Measurements from ENCODE around the gene NFE2L2.
"Not testable (repeated sequence)": the region's sequence is repeated elsewhere in the genome, so short reads cannot be mapped to it uniquely, and the experiment has no call there.

NFE2L2 gene

DNA sequence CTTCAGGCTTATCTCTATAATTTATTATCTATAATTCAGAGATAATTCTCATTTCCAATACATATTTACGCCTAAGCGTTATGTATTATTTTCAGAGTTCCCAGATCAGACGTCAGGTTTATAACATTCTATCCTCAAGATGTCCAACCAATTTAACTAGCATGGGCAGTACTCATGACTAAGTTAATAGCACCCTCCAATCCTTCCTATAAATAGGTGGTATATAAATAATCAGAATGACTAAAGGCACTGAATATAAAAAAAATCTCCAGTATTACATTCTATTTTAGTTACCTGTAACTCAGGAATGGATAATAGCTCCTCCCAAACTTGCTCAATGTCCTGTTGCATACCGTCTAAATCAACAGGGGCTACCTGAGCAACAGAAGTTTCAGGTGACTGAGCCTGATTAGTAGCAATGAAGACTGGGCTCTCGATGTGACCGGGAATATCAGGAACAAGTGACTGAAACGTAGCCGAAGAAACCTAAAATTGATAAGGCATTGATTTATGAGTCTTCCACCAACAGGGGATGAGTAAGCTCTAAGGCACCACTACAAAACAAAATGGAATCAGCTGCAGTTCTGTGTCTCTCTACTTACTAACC lies 32.3 kb downstream of the NFE2L2 start:
- no peak for DNase-seq

DNA sequence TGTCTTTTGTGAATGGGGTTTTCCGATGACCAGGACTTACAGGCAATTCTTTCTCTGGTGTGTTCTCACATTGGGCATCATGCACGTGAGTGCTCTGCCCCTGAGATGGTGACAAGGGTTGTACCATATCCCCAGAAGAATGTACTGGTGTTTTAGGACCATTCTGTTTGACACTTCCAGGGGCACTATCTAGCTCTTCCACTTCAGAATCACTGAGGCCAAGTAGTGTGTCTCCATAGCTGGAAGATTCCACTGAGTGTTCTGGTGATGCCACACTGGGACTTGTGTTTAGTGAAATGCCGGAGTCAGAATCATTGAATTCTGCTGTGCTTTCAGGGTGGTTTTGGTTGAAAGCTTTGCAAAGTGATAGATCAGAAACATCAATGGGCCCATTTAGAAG lies 33.3 kb downstream of the NFE2L2 start:
- no peak for DNase-seq

DNA sequence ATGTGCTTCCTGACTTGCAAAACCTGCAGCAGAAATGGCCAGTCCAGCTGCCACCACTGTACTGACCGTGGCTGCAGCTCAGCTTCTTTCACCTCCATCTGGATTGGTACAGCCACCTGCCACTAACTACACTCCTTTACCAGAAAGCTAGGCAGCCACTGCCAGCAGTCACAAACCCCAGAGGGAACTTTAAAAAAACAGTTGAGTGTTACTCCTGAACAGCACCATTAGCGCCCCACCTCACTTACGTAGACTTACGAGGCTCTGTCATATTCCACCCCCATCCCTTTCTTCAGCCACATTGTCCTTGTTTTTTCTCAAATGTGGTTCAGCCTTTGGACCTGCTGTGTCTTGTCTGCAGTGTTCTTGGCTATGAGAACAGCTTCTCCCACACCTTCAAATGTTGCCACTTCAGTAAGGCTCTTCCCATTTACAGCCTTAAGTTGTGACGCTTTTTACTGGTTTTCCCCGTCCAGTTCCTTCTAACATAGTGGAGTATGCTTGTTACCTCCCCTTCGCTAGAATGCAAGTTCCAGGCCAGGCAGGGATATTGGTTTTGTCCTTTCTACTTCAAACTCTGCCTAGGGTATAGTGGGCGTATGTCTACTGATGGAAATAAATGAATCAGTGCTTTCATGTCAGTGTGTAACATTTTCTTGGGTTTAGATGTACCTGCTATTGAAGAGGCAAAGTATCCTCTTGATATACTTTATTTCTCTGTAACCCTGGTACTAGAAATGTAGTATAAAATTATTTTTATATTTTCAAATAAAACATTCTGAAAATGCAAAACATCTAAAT lies 34.9 kb downstream of the NFE2L2 start:
- DNase-seq, result no peak

DNA sequence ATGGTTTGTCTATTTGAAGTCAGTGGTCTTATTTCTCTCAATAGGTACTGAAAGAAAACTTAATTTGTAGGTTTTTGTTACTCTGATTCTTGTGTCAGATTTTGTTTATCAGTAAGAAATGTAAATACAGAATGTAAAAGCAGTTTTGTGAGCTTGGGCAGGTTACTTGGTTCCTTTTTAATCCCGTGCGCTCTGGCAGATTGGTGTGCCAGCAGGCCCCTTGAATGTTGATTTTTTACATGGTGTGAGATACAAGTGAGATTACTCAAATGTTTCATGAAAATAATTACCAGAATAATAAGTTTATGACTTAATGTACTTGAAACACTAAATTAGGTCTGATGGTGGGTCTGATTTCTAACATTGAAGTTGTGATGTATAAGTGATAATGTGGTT lies 38.6 kb downstream of the NFE2L2 start:
- no peak for DNase-seq

GRCh38 chr2:177223436-177223835 lies 41.1 kb downstream of the NFE2L2 start:
- DNase-seq, result not testable (repeated sequence)

DNA sequence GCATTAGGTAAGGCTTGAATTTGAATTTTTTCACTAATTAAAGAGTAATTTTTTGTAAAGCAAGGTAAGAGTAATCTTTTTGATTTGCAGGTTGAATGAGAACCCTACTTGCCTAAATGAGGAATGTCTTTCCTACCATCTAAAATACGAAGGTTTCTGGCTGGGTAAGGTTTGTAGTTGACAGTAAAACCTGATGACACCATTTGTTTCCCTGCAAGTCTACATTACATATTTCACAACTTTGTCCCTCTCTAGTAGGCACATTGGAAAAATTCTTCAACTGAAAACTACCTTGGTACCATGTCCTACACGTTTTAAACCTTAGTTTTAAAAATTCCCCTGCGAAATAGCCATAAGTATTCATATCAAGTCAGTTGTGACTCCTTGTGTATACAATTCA lies 42.6 kb downstream of the NFE2L2 start:
- no peak for DNase-seq

GRCh38 chr2:177221534-177221933 lies 43.0 kb downstream of the NFE2L2 start:
- no peak for DNase-seq

DNA sequence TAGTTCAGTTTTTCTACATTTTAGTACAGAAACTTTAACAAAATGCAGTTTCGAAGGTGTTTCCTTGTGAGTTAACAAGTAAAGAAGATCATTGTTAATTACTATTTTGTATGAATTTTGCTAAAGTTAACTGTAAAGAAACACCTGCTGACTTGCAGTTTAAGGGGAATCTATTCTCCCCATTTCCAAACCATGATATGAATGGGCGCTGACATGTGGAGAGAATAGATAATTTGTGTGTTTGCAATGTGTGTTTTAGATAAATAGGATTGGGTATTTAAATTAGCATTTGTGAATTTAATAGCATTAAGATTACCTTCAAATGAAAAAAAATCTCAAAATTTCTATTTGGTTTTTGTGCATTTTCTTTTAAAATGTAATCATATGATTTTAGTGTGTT lies 44.7 kb downstream of the NFE2L2 start:
- DNase-seq, result not testable (repeated sequence)

GRCh38 chr2:177217247-177217843 lies 47.2 kb downstream of the NFE2L2 start:
- DNase-seq, result no peak

GRCh38 chr2:177212891-177213856 lies 51.4 kb downstream of the NFE2L2 start:
- DNase-seq, result peak; percentile 86

DNA sequence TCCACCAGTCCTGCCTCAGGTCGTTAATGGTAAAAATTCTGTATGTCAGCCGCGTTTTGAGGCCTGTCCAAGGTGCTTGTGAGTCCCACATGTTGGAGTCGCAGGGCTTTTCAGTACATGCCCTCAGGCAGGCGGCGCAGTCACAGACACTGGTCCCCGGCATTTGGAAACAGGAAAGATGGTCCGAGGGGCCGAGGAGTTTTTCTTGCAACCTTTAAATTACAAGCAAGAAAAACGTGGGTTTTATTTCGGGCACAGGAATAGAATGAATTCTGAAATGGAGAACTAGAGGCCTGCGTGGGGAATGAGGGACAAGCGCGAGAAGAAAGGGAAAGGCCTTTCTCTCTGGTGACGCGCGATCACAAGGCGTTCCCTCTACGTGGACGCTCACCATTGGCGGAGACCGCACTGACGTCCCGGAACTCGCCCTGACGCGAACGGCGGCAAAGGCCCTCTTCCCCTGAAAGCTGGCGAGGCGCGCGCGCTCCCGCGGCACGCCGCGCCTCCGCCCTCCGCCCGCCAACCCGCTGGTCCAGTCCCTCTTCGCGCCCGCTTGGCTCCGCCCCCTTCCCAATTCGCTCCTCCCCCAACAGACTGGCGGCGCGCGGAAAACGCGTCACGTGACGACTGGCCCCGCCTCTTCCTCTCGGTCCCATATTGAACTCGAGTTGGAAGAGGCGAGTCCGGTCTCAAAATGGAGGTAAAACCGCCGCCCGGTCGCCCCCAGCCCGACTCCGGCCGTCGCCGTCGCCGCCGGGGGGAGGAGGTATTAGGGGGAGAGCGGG lies 52.2 kb downstream of the NFE2L2 start, which contains the start of gene HNRNPA3:
Gene HNRNPA3, plus strand, starts transcription at position 689 of the 785 bp plus-strand sequence. Its CDS starts 6 bp downstream, at position 695.
- peak; percentile 96 for DNase-seq

DNA sequence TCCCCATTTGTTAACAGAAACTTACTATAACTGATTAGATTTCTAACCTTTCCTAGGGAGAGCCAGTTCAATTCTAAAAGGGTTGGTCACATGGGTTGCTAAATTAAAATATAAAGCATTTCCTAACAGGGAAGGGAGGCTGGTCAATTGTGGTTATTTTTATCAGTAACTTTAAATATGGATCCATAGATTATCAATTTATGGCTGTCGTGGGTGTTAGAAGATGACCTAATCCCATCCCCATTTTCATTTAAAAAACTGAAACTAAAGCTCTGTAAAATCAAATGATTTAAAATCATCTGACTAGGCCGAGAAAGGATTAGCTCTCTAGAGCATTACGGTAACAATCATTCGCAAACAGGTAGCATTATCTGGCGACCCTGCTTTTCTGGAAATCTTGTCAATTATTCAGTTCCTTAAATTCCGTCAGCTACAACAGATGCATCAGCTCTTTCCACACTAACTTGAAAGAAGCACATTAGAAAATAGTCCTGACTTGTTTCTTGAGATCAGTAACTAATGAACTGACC lies 52.9 kb downstream of the NFE2L2 start:
- DNase-seq, result no peak

DNA sequence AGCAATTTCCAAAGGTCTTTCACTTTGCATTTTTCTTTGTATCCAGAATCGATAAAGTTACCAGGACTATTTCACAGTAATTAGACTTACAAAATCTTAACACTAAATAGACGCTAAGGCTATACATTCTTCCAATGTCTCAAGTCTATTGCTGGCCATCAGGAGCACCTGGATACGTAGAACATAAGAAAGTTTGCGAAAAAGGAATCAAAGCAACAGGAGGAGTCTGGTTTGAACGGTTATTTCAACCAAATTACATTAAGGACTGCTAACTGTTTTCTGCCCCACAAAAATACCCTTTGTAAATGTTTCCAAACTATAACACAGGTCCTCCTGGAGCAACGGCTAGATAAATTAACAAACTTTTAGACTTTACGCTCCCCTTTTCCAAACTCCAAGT lies 53.4 kb downstream of the NFE2L2 start:
- no peak for DNase-seq

DNA sequence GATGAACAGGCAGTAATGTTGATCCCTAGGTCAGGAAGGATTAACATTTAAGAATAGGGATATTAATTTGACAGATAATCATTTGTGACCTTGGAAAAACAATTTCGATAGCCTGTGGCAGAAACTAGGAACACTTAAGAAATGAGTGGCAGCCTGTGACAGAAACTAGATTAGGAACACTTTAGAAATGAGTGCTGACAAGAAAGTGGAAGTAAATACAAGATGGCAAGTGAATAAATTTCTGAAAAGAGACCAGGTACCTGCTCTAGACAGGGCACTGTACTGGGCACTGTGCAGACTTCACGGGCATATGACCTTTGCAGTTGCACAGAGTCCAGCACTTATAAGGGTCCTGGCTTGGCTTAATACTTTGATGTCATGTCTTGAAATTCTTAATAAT lies 57.4 kb downstream of the NFE2L2 start:
- DNase-seq, result no peak

DNA sequence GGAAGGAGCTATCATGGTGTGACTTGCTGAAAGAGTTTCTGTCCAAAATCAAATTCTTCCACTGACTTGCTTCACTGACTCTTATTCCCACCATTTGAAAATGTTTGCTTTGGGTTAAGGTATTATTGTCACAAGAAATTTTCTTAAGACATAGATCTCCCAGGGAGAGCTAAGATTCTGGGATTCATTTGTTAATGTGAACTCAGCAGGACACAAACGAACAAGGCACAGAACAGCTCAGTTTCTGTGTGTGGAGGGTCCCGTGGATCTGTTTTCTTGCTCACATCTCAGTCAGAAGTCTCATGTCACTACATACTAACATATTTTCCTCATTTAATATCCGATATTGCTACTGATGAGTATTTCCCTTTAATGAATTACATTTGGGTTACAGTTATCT lies 60.1 kb downstream of the NFE2L2 start:
- no peak for DNase-seq

DNA sequence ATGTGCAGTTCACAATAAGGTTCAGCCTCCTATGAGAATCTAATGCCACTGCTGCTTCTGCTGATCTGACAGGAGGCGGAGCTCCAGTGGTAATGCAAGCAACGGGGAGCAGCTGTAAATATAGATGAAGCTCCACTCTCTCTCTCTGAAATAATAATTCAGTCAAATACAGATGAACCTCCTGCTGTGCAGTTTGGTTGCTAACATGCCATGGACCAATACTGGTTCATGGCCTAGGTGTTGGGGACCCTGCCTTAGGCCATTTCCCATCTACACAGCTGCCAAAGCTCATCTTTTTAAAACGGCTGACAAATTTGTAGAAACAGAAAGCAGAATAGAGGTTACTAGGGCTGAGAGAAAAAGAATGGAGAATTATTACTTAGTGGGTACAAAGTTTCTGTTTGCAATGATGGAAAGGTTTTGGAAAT lies 62.6 kb downstream of the NFE2L2 start:
- no peak for DNase-seq

GRCh38 chr2:177200419-177200818 lies 64.1 kb downstream of the NFE2L2 start:
- not testable (repeated sequence) for DNase-seq

DNA sequence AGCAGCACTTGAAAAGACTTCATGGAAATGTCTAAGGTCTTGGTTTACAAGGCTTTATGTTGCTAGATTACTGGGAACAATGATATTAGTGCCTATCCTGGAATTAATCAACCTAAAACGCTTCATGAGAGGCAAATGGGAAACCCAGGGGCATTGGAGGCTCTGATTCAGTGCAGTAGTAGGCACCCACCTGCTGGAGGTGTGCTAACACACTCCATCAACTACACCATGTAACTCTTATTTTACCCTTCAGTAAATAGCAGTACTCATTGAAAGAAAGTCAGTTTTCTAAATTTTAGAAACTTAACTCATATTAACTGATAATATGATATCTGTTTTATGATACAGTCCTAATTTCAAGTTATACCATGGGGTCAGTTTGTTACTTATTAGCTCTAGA lies 69.3 kb downstream of the NFE2L2 start:
- DNase-seq, result no peak

GRCh38 chr2:177193240-177193639 lies 71.3 kb downstream of the NFE2L2 start:
- no peak for DNase-seq

DNA sequence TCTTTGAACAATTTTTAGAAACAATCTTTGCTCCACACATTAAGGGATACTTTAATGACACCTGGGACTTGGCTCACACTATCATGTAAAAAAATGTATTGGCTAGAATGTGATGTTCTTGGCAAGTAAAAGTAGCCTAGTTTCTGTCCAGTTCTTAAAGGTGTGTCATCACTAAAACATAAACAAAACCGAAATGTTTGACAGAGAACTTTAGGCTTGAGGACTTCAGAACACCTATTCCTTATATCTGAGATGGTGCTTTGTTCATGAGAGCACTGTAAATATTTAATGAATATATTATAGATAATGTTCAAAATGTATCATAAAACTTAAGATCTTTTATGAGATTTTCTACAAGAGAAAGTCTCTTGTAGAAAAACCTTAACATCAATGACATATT lies 71.7 kb downstream of the NFE2L2 start:
- DNase-seq, result no peak

GRCh38 chr2:177190941-177191340 lies 73.6 kb downstream of the NFE2L2 start:
- no peak for DNase-seq
